ENCODE results near the gene GOLPH3. TPM values are rescaled to one million over a fixed set of nuclear protein-coding genes. Genes with fewer than 3 reads are reported as not detected.
A peak's percentile ranks its signal among the peaks of the same experiment; 100 is the strongest.

Gene GOLPH3
- total RNA-seq, 1 donor from 2014 or later: 112 TPM

GRCh38 chr5:32116574-32117313 lies 57.4 kb downstream of the GOLPH3 start:
- no peaks in the 10 kb centered on the region for H3K27me3 ChIP-seq
- intact Hi-C loops (cut with DNase I): no loop called here
- TF ChIP-seq CTCF (IDR thresholded peaks at IDR 0.05): no peak
- H3K9me3 ChIP-seq: no peaks in the 10 kb centered on the region
- no peak overlapping the region for H3K27ac ChIP-seq
- no peak for ATAC-seq
- no peak overlapping the region for H3K4me3 ChIP-seq
- DNase-seq: no peak
- H3K36me3 ChIP-seq: peaks cover 59% of the 10 kb centered on the region
- H3K4me1 ChIP-seq: no peaks in the 10 kb centered on the region

GRCh38 chr5:32115985-32116384 lies 58.1 kb downstream of the GOLPH3 start:
- no peaks in the 10 kb centered on the region for H3K9me3 ChIP-seq
- ATAC-seq: peak; percentile 57
- no peak for TF ChIP-seq CTCF (IDR thresholded peaks at IDR 0.05)

GRCh38 chr5:32110111-32110696 lies 63.9 kb downstream of the GOLPH3 start:
- TF ChIP-seq CTCF (IDR thresholded peaks at IDR 0.05): no peak
- Histone ChIP-seq H3K27me3 (no peaks in the 10 kb centered on the region), H3K36me3 (peaks cover 99% of the 10 kb centered on the region), H3K4me1 (no peaks in the 10 kb centered on the region), H3K4me3 (no peak overlapping the region), H3K27ac (no peak overlapping the region), H3K9me3 (no peaks in the 10 kb centered on the region)
- no peak for DNase-seq
- no peak for ATAC-seq
- intact Hi-C loops (cut with DNase I): no loop called here

More at GRCh38 chr5:32115985-32116384, 58.1 kb downstream of the GOLPH3 start:
- Histone ChIP-seq H3K36me3 (peaks cover 59% of the 10 kb centered on the region), H3K27ac (no peak overlapping the region), H3K27me3 (no peaks in the 10 kb centered on the region), H3K4me3 (no peak overlapping the region), H3K4me1 (no peaks in the 10 kb centered on the region)
- DNase-seq: no peak
- intact Hi-C loops (cut with DNase I): no loop called here

GRCh38 chr5:32109236-32109635 lies 64.9 kb downstream of the GOLPH3 start:
- H3K27ac ChIP-seq: no peak overlapping the region
- no peaks in the 10 kb centered on the region for H3K27me3 ChIP-seq
- H3K4me1 ChIP-seq: no peaks in the 10 kb centered on the region
- ATAC-seq (peak; percentile 32), DNase-seq (no peak)
- no peak overlapping the region for H3K4me3 ChIP-seq
- H3K9me3 ChIP-seq: no peaks in the 10 kb centered on the region
- TF ChIP-seq CTCF (IDR thresholded peaks at IDR 0.05): no peak
- intact Hi-C loops (cut with DNase I): loop anchor here (10.0 kb wide), 1 partner anchor 496 kb away; no protein-coding TSS in a partner anchor
- H3K36me3 ChIP-seq: peaks cover 99% of the 10 kb centered on the region

- Histone ChIP-seq H3K27me3 (no peaks in the 10 kb centered on the region), H3K36me3 (peaks cover 99% of the 10 kb centered on the region), H3K9me3 (no peaks in the 10 kb centered on the region), H3K4me1 (no peaks in the 10 kb centered on the region), H3K27ac (no peak overlapping the region), H3K4me3 (no peak overlapping the region)
- DNase-seq (no peak), ATAC-seq (no peak)
- no peak for TF ChIP-seq CTCF (IDR thresholded peaks at IDR 0.05)
- intact Hi-C loops (cut with DNase I): loop anchor here (10.0 kb wide), 1 partner anchor 497 kb away; no protein-coding TSS in a partner anchor
These were observed 66.0 kb downstream of the GOLPH3 start for GRCh38 chr5:32108167-32108566.
